Measurements from ENCODE around the gene MAP3K19.

The MAP3K19 gene

GRCh38 chr2:134954065-134954464 is 93.2 kb downstream of the MAP3K19 start:
- Mint-ChIP-seq H3K4me1 (no peaks in the 10 kb centered on the region), H3K4me3 (no peak overlapping the region), H3K27me3 (ENCODE audit: low read depth) (no peaks in the 10 kb centered on the region), H3K27ac (no peak overlapping the region), H3K9me3 (no peaks in the 10 kb centered on the region), H3K36me3 (ENCODE audit: low read depth) (peaks cover 54% of the 10 kb centered on the region)
- no peak for TF ChIP-seq CTCF (IDR thresholded peaks at IDR 0.05; ENCODE audit: unreplicated experiment in 3 of 3)

DNA sequence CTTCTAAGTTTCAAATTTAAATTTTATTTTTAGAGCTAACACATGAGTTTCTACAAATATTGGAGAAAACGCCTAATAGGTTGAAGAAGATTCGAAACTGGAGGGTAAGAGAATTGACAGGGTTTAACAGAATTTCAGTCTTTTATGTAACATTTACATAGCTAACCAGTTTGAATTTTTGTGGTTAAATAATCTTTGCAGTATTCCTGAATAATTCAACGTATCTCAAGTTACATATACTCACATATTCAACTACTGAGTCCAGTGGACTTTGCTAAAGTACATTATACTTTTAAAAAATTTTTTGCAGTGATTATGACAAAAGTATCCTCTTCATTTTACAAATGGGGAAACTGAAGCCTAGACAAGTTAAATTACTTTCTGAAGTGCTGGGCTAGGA is 94.6 kb downstream of the MAP3K19 start:
- Mint-ChIP-seq H3K4me3 (no peak overlapping the region), H3K9me3 (no peaks in the 10 kb centered on the region), H3K27ac (no peak overlapping the region), H3K36me3 (ENCODE audit: low read depth) (peaks cover 65% of the 10 kb centered on the region), H3K27me3 (ENCODE audit: low read depth) (no peaks in the 10 kb centered on the region), H3K4me1 (no peaks in the 10 kb centered on the region)
- no peak for TF ChIP-seq CTCF (IDR thresholded peaks at IDR 0.05; ENCODE audit: unreplicated experiment in 3 of 3)

GRCh38 chr2:134950886-134951285 is 96.4 kb downstream of the MAP3K19 start:
- Mint-ChIP-seq H3K4me1 (no peaks in the 10 kb centered on the region), H3K27me3 (ENCODE audit: low read depth) (no peaks in the 10 kb centered on the region), H3K9me3 (no peaks in the 10 kb centered on the region), H3K4me3 (no peak overlapping the region), H3K27ac (no peak overlapping the region), H3K36me3 (ENCODE audit: low read depth) (peaks cover 65% of the 10 kb centered on the region)
- TF ChIP-seq CTCF (IDR thresholded peaks at IDR 0.05; ENCODE audit: unreplicated experiment in 3 of 3), result no peak

DNA sequence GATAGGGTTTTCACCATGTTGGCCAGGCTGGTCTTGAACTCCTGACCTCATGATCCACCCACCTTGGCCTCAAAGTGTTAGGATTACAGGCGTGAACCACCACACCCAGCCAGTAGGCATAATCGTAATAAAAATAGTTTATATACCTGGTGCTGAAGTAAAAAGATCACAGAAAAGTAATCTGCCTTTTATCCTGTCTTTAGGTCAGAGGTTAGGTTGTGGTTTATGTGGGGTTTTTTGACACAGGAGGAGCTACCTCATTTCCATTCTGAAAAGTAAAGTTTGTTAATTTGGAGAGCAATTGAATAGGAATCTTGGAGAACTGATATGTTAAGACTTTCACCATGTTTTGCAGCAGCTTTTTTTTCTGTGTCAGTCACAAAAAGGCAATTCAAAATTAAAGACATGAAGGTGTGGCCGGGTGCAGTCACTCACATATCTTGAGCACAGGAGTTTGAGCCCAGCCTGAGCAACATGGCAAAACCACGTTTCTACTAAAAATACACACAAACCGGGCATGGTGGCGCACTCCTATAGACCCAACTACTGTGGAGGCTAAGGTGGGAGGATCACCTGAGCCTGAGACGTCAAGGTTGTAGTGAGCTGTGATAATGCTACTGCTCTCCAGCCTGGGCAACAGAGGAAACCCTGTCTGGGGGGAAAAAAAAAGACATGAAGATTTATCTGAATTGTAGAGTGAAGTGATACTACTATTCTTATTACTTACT is 97.1 kb downstream of the MAP3K19 start:
- H3K4me1 Mint-ChIP-seq, result no peaks in the 10 kb centered on the region
- H3K4me3 Mint-ChIP-seq, result no peak overlapping the region
- H3K27me3 Mint-ChIP-seq (ENCODE audit: low read depth), result no peaks in the 10 kb centered on the region
- H3K9me3 Mint-ChIP-seq, result no peaks in the 10 kb centered on the region
- no peak overlapping the region for H3K27ac Mint-ChIP-seq
- H3K36me3 Mint-ChIP-seq (ENCODE audit: low read depth), result peaks cover 72% of the 10 kb centered on the region
- no peak for TF ChIP-seq CTCF (IDR thresholded peaks at IDR 0.05; ENCODE audit: unreplicated experiment in 3 of 3)

- Mint-ChIP-seq H3K4me3 (no peak overlapping the region), H3K27me3 (ENCODE audit: low read depth) (no peaks in the 10 kb centered on the region), H3K27ac (no peak overlapping the region), H3K4me1 (no peaks in the 10 kb centered on the region), H3K36me3 (ENCODE audit: low read depth) (peaks cover 56% of the 10 kb centered on the region), H3K9me3 (no peaks in the 10 kb centered on the region)
- no peak for TF ChIP-seq CTCF (IDR thresholded peaks at IDR 0.05; ENCODE audit: unreplicated experiment in 3 of 3)
Observed at GRCh38 chr2:134946073-134946472, 101.2 kb downstream of the MAP3K19 start.

DNA sequence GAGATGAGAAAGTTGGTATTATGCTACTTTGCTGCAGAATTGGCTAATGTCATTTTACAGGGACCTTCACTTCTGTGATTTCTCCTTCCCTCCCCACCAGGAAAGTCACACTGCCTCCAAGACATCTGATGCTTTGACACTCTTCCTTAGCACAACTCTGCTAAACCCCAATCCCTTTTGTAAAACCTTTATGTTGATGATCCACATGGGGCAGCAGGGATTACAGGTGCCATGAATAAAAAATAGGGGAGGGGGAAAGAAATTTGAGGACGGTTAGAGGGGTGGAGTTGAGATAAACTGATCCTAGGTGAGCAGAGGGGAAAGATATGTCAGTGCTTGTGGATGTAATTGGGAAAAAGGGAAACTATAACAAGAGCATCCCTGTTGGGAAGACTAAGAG is 102.3 kb downstream of the MAP3K19 start:
- Mint-ChIP-seq H3K9me3 (no peaks in the 10 kb centered on the region), H3K4me3 (no peak overlapping the region), H3K27ac (no peak overlapping the region), H3K4me1 (no peaks in the 10 kb centered on the region), H3K36me3 (ENCODE audit: low read depth) (peaks cover 56% of the 10 kb centered on the region), H3K27me3 (ENCODE audit: low read depth) (no peaks in the 10 kb centered on the region)
- TF ChIP-seq CTCF (IDR thresholded peaks at IDR 0.05; ENCODE audit: unreplicated experiment in 3 of 3), result no peak

All from nephron (organoid).